ENCODE measurements around the gene GTF2A1.
A peak's percentile ranks its signal among the peaks of the same experiment; 100 is the strongest.
"Not testable (repeated sequence)": the region's sequence is repeated elsewhere in the genome, so short reads cannot be mapped to it uniquely, and the experiment has no call there.

Gene GTF2A1

DNA sequence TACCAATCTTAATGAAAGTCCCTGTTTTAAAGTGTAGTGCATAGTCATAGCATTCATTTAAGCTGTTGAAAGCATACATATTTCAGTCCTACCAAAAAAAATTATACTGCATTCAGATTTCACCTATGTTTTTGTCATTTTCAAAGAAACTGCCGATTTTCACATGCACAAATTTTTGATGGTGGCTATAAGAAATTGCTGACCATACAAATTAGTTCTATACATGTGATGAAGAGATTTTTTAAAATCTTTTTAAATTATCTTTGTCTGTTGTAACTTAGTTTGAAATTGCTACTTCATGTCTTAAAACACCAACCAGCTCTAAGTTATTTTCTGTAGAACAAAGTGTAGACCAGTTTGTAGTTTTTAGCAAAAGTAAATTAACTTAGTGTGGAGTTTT is 3.5 kb upstream of the GTF2A1 start:
- no peak for FAIRE-seq

GRCh38 chr14:81223788-81224187 is 3.0 kb upstream of the GTF2A1 start:
- not testable (repeated sequence) for FAIRE-seq

- FAIRE-seq, result no peak
Measured at GRCh38 chr14:81222691-81223090, 1.9 kb upstream of the GTF2A1 start.

- FAIRE-seq, result no peak
Measured at GRCh38 chr14:81222126-81222525, 1.4 kb upstream of the GTF2A1 start.

GRCh38 chr14:81221579-81222102 is 882 bp upstream of the GTF2A1 start:
- FAIRE-seq, result no peak

GRCh38 chr14:81220580-81220829 is 254 bp downstream of the GTF2A1 start:
- FAIRE-seq, result no peak

DNA sequence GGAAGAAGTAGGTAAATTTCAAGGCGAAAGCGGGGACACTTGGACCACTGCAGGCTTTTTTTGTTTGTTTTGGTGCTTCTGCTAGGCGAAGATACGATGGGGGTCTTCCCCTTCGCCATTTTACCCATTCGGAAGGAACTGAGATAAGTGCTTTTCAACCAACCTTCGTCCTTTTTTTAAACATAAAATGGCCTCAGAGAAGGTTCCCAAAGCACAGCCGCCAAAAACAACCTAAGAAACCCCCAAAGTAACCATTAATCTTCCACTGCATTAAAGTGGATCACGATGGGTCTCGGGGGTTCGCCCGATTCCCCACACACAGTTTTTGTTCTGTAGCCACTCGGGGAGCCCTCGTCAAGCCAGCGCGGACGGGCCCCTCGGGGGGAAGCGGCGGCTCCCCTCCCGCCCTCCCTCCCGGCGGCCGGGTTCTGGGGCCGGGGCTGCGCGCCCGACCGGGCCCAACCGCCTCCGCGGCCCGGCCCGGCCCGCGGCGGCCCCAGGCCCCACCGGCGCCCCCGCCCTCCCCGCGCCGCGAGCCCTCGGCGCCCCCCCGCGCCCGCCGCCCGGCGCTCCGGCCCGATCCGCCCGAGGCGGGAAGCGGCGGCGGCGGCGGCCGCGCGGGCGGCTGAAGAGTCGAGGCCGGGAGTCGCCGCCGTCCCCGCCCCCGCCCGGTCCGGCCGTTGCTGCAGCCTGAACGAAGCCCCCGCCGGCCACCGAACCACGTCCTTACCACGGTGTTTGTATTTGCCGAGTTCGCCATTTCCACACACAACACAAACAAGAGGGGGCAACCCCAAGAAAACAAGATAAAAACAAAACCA is 790 bp downstream of the GTF2A1 start:
- FAIRE-seq, result no peak

- FAIRE-seq, result peak; percentile 93
Measured at GRCh38 chr14:81219210-81219758, 1.5 kb downstream of the GTF2A1 start.

GRCh38 chr14:81211844-81212243 is 8.9 kb downstream of the GTF2A1 start:
- FAIRE-seq, result no peak

- FAIRE-seq, result no peak
Measured at GRCh38 chr14:81209167-81209836, 11.5 kb downstream of the GTF2A1 start.

- no peak for FAIRE-seq
Measured at GRCh38 chr14:81208489-81208888, 12.3 kb downstream of the GTF2A1 start.

- FAIRE-seq, result no peak
Measured at GRCh38 chr14:81206115-81206514, 14.6 kb downstream of the GTF2A1 start.

- FAIRE-seq, result no peak
Measured at GRCh38 chr14:81205639-81206038, 15.1 kb downstream of the GTF2A1 start.

DNA sequence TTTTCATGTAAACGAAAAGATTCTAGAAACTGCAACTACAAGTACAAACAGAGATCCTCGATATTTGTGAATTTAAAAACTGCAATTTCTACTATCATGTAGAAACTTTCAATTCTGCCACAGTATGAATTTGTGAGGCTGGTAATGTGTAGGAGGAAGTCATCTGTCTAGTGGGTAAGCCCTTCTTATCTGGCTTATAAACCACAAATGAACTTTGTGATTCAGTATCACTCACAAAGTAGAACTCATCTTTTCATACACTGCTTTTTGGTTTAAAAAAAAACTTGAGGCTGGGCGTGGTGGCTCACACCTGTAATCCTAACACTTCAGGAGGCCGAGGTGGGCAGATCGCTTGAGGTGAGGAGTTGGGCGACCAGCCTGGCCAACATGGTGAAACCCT is 20.7 kb downstream of the GTF2A1 start:
- no peak for FAIRE-seq

DNA sequence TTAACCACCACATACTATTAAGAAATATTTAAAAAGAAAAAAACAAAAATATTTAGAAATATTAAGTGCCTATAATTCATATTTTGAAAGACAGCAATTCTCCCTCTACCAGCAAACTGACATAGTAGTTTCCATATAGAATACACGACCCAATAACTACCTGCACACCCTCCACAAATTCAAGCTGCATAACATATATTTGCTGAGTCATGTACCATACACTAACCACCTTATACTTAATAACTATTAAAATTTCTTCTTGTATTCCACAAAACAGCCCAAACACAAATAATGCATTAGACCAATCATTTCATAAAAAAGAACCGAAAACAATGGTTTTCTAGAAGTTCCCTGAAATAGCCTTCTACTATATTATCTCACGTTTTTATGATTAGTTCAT is 21.7 kb downstream of the GTF2A1 start:
- no peak for FAIRE-seq

DNA sequence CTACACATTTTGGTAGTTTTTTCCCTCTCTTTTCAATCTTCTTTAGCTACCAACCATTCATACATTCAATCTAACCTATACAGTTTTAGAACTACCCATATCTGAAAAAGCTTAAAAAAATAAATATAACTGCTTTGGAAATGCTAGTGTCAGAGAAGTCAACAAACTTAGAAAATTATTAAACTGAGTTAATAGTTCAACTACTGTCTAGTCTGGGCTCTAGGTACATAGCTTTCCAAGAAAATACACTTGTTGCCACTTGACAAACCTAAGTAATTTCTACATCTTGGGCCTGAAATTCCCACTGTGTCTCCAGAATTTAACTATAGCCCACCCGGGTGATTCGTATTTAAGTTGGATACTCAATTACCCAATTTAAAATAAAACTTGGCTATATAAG is 22.1 kb downstream of the GTF2A1 start:
- FAIRE-seq, result no peak

- FAIRE-seq, result no peak
Measured at GRCh38 chr14:81193924-81194633, 26.7 kb downstream of the GTF2A1 start.

- FAIRE-seq, result no peak
Measured at GRCh38 chr14:81192594-81192993, 28.2 kb downstream of the GTF2A1 start.

GRCh38 chr14:81187832-81188522 is 32.8 kb downstream of the GTF2A1 start:
- FAIRE-seq, result no peak

DNA sequence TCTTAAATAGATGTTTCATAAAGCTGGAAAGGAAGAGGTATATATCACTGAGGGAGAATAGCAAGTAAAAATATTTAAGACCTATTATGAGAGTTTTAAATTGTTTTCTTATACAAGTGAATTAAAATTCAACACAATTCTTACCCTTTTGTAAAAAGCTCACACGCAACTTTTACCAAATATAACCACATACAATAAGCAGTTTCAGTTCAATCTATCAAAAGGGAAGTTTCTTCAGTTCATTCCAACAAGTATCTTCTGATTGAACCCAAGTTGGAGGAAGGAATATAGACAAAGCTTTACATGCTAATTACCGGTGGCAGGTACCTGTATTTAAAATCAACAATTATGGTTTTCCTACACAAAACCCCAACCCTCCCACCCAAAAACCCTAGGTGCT is 41.1 kb downstream of the GTF2A1 start:
- no peak for FAIRE-seq

GRCh38 chr14:81178063-81178462 is 42.7 kb downstream of the GTF2A1 start:
- FAIRE-seq, result no peak

DNA sequence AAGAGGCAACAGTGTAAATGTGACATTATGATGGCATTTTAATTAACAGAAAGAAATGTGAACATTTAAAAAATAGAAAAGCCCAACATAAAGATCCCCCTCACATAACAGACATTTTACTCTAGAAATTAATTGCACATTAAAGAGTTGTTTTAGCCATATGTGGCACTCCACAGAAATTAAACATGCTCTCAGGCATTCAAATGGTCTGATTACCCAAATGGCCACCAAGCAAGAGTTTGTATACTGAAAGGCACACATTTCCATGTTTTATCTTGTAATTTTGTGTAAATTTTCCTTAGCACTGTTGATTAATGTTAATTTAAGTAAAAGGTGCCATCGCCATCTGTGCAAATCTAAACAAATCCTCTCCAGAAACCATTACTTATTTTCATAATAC is 43.5 kb downstream of the GTF2A1 start:
- no peak for FAIRE-seq

DNA sequence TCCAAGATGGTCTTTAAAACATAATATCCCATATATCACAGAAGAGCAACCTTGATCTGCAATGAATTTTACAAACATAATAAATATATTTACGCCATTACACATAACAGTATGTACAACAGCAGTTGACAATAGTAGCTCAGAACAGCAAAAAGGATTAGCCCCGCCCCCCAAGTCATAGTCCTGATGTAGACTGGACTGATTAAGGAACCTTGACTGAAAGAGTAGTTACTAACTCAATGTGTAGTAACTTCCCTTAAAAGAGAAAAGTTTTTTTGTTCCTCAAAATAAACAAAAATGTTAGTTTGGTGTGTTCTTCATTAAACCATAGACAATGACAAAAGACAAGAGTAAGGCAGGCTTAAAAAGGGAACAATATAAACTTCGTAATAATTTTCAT is 44.5 kb downstream of the GTF2A1 start:
- FAIRE-seq, result no peak
